IPS-11a (cell line): ENCODE data around the gene THSD4.

ENCODE experiments used
- H3K4me3 ChIP-seq: one replicate; pipeline ENCODE4 v1.5.1; 2013; ENCODE audit warnings: low read depth, low read length, control low read depth

THSD4 gene

GRCh38 chr15:71730277-71731144, 615.2 kb downstream of the THSD4 start:
- no peak overlapping the region for H3K4me3 ChIP-seq

- no peak overlapping the region for H3K4me3 ChIP-seq
These were observed 617.4 kb downstream of the THSD4 start for GRCh38 chr15:71732636-71733035.

- H3K4me3 ChIP-seq, result no peak overlapping the region
These were observed 617.9 kb downstream of the THSD4 start for GRCh38 chr15:71733122-71733521.

- H3K4me3 ChIP-seq, result no peak overlapping the region
These were observed 619.6 kb downstream of the THSD4 start for GRCh38 chr15:71734709-71735384.

- H3K4me3 ChIP-seq, result no peak overlapping the region
These were observed 620.1 kb downstream of the THSD4 start for GRCh38 chr15:71735385-71735757.

- H3K4me3 ChIP-seq, result no peak overlapping the region
These were observed 621.1 kb downstream of the THSD4 start for GRCh38 chr15:71736286-71736947.

- H3K4me3 ChIP-seq, result no peak overlapping the region
These were observed 622.5 kb downstream of the THSD4 start for GRCh38 chr15:71737761-71738160.

- H3K4me3 ChIP-seq, result no peak overlapping the region
These were observed 624.1 kb downstream of the THSD4 start for GRCh38 chr15:71739355-71739754.

GRCh38 chr15:71742964-71743363, 627.7 kb downstream of the THSD4 start:
- H3K4me3 ChIP-seq, result no peak overlapping the region

- no peak overlapping the region for H3K4me3 ChIP-seq
These were observed 628.7 kb downstream of the THSD4 start for GRCh38 chr15:71743861-71744382.

- no peak overlapping the region for H3K4me3 ChIP-seq
These were observed 631.4 kb downstream of the THSD4 start for GRCh38 chr15:71746719-71747118.

- no peak overlapping the region for H3K4me3 ChIP-seq
These were observed 632.1 kb downstream of the THSD4 start for GRCh38 chr15:71747128-71748083.

GRCh38 chr15:71748293-71748718, 633.0 kb downstream of the THSD4 start:
- H3K4me3 ChIP-seq, result no peak overlapping the region

GRCh38 chr15:71749500-71749899, 634.2 kb downstream of the THSD4 start:
- H3K4me3 ChIP-seq, result no peak overlapping the region

GRCh38 chr15:71752128-71752527, 636.9 kb downstream of the THSD4 start:
- H3K4me3 ChIP-seq, result no peak overlapping the region

GRCh38 chr15:71752604-71753289, 637.5 kb downstream of the THSD4 start:
- no peak overlapping the region for H3K4me3 ChIP-seq

- no peak overlapping the region for H3K4me3 ChIP-seq
These were observed 638.1 kb downstream of the THSD4 start for GRCh38 chr15:71753346-71753745.

- no peak overlapping the region for H3K4me3 ChIP-seq
These were observed 639.4 kb downstream of the THSD4 start for GRCh38 chr15:71754660-71755059.

GRCh38 chr15:71755092-71755970, 640.1 kb downstream of the THSD4 start:
- no peak overlapping the region for H3K4me3 ChIP-seq
